ENCODE measurements around the gene NUP214. TPM values are rescaled to one million over a fixed set of nuclear protein-coding genes. Genes with fewer than 3 reads are reported as not detected.
"Not testable (repeated sequence)": the region's sequence is repeated elsewhere in the genome, so short reads cannot be mapped to it uniquely, and the experiment has no call there.

Gene NUP214
- total RNA-seq, 6 experiments from 2014 or later = 34.2 to 43.7 (median 39.3) TPM

DNA sequence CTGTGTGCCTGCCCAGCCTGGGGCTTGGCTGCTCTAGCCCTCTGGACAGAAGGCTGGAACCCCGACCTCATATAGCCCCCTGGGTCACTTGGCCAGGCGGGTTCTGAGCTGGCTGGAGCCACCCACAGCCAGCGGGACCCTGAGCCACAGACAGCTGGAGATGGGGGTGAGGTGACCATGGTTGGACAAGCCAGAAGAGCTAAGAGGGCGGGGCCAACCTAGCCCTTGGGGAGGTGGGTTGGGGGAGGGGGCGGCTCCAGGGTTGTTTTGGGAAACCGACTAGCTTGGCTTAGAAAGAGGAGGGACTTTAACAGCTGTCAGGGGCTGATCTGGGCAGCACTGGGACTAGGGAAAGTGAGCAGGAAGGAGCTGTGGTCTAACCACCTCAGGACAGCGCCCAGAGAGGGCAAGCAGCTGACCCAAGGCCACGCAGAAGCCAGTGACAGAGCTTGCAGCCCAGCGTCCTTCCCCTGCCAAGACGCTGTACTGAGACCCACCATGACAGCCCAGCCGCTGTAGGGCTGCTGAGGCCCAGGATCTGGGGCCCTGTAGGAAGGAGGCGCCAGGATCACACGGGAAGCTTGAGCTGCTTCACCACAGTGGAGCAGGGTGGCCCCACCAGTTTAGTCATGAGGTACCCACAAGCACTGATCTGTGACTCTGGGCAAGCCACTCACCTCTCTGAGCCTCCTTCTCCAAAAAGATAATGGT lies 26.8 kb upstream of the NUP214 start:
- DNase-seq = no peak
- TF ChIP-seq, protein P1, sequence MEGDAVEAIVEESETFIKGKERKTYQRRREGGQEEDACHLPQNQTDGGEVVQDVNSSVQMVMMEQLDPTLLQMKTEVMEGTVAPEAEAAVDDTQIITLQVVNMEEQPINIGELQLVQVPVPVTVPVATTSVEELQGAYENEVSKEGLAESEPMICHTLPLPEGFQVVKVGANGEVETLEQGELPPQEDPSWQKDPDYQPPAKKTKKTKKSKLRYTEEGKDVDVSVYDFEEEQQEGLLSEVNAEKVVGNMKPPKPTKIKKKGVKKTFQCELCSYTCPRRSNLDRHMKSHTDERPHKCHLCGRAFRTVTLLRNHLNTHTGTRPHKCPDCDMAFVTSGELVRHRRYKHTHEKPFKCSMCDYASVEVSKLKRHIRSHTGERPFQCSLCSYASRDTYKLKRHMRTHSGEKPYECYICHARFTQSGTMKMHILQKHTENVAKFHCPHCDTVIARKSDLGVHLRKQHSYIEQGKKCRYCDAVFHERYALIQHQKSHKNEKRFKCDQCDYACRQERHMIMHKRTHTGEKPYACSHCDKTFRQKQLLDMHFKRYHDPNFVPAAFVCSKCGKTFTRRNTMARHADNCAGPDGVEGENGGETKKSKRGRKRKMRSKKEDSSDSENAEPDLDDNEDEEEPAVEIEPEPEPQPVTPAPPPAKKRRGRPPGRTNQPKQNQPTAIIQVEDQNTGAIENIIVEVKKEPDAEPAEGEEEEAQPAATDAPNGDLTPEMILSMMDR (IDR thresholded peaks at IDR 0.05) = no peak
- no peak overlapping the region for H3K4me3 Mint-ChIP-seq
- H3K4me1 Mint-ChIP-seq (ENCODE audit: low read depth) = peaks cover 16% of the 10 kb centered on the region
- H3K9me3 Mint-ChIP-seq = no peaks in the 10 kb centered on the region
- peaks cover 44% of the 10 kb centered on the region for H3K27me3 Mint-ChIP-seq (ENCODE audit: insufficient read depth)
- H3K36me3 Mint-ChIP-seq (ENCODE audit: low read depth) = no peaks in the 10 kb centered on the region
- no peak overlapping the region for H3K27ac Mint-ChIP-seq

DNA sequence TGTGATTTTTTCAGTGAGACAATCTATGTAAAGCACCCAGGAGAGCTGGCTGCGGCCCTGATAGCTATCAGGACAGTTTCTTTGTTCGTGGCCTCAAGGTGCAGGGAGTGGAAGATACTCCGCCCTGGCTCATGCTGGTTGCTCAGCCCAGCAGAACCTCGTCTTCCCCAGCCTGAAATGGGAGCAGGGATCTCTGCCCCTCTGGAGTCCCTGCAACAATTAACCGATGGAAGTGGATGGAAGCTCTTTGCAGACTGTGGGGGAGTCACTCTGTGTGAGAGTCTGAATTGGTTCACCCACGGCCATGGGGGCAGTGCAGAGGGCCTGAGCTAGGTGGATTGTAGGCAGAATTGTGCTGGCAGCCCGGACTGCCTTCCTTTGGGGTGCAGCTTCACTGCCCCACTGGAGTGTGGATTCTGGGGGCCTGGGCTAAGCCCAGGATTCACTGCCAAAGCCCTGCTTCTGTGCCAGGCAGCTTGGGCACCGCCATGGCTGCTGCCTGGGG lies 26.2 kb upstream of the NUP214 start:
- DNase-seq = no peak
- Mint-ChIP-seq H3K27ac (no peak overlapping the region), H3K9me3 (no peaks in the 10 kb centered on the region), H3K36me3 (ENCODE audit: low read depth) (no peaks in the 10 kb centered on the region), H3K4me3 (no peak overlapping the region), H3K27me3 (ENCODE audit: insufficient read depth) (peaks cover 44% of the 10 kb centered on the region), H3K4me1 (ENCODE audit: low read depth) (peaks cover 14% of the 10 kb centered on the region)
- TF ChIP-seq, protein P1 (IDR thresholded peaks at IDR 0.05) = no peak

DNA sequence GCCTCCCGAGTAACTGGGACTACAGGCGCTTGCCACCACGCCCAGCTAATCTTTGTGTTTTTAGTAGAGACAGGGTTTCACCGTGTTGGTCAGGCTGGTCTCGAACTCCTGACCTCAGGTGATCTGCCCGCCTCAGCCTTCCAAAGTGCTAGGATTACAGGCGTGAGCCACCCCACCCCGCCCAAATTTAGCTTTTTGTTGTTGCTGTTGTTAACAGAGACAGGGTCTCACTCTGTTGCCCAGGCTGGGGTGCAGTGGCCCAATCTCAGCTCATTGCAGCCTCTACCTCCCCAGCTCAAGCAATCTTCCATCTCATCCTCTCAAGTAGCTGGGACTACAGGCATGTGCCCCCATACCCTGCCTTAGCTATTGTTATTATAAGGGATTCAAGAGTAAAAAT lies 25.5 kb upstream of the NUP214 start:
- not testable (repeated sequence) for DNase-seq; H3K9me3 Mint-ChIP-seq; H3K27ac Mint-ChIP-seq; H3K4me3 Mint-ChIP-seq; H3K4me1 Mint-ChIP-seq (ENCODE audit: low read depth); H3K36me3 Mint-ChIP-seq (ENCODE audit: low read depth)
- H3K27me3 Mint-ChIP-seq (ENCODE audit: insufficient read depth) = peaks cover 37% of the 10 kb centered on the region

DNA sequence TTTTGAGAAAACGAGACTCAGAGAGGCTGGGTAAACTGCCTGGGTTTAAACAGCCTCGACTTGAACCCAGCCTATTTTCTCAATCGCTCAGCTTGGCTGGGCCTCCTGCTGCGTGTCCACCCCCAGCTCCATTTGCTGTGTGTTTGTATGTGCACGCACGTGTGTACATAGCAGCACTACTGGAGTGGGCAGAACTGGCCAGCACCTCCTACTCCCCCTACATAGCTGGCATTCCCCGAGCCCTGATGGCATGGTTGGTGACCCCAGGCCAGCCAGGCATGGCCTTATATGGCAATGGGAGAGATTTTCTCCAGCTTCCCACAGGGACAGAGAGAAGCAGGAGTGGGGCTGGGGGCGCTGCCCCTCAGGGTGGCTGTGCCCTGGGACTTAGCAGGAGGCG lies 24.9 kb upstream of the NUP214 start:
- Mint-ChIP-seq H3K4me1 (ENCODE audit: low read depth) (peaks cover 6% of the 10 kb centered on the region), H3K9me3 (no peaks in the 10 kb centered on the region), H3K4me3 (no peak overlapping the region), H3K27me3 (ENCODE audit: insufficient read depth) (peaks cover 35% of the 10 kb centered on the region), H3K36me3 (ENCODE audit: low read depth) (no peaks in the 10 kb centered on the region), H3K27ac (no peak overlapping the region)
- no peak for DNase-seq
- TF ChIP-seq, protein P1 (IDR thresholded peaks at IDR 0.05) = no peak

DNA sequence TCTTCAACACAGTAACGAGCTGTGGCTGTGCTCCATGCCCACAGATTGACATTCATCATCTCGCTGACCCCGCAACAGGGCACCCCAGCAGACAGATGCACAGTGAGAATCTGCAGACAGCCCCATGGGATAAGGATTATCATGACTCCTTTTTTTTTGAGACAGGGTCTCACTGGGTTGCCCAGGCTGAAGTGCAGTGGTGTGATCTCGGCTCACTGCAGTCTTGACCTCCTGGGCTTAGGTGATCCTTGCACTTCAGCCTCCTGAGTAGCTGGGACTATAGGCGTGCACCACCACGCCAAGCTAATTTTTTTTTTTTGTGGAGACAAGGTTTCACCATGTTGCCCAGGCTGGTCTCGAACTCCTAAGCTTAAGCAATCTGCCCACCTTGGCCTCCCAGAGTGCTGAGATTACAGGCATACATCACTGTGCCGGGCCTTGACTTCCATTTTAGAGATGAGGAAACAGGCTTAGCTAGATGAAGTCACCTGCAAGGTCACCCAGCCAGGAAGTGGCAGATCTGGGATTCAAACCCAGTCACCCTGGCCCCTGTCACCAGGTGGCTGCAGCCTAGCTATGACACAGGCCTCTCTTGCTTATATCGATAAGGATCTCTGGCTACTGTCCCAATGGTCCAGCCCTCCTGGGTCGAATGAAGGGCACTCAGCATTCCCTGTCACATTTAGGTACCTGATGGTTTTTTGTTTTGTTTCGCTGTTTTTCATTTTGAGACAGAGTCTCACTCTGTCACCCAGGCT lies 24.0 kb upstream of the NUP214 start:
- peaks cover 31% of the 10 kb centered on the region for H3K27me3 Mint-ChIP-seq (ENCODE audit: insufficient read depth)
- H3K4me1 Mint-ChIP-seq (ENCODE audit: low read depth) = peaks cover 6% of the 10 kb centered on the region
- no peaks in the 10 kb centered on the region for H3K9me3 Mint-ChIP-seq
- H3K4me3 Mint-ChIP-seq = no peak overlapping the region
- no peak overlapping the region for H3K27ac Mint-ChIP-seq
- no peak for DNase-seq
- TF ChIP-seq, protein P1 (IDR thresholded peaks at IDR 0.05) = no peak
- H3K36me3 Mint-ChIP-seq (ENCODE audit: low read depth) = no peaks in the 10 kb centered on the region

DNA sequence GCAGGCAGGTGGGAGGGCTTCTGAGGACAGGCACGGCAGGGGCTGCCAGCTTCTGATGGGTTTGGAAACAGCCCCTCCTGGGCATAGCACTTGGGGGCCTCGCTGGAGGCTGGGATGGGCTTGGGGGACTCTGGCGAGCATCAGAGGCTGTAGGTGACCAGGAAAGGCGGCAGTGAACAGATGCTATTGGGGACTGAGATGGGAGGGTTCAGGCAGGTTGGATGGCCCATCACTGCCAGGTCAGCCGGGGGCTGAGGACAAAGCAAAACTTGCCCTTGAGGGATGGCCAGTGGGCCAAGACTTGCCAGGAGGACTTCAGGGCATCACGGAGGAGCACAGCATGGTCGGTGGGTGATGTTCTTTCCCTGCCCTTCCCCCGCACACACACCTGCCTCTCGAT lies 22.4 kb upstream of the NUP214 start:
- TF ChIP-seq, protein P1 (IDR thresholded peaks at IDR 0.05) = no peak
- Mint-ChIP-seq H3K27ac (no peak overlapping the region), H3K27me3 (ENCODE audit: insufficient read depth) (peaks cover 30% of the 10 kb centered on the region), H3K9me3 (no peaks in the 10 kb centered on the region), H3K36me3 (ENCODE audit: low read depth) (no peaks in the 10 kb centered on the region), H3K4me3 (no peak overlapping the region), H3K4me1 (ENCODE audit: low read depth) (peaks cover 6% of the 10 kb centered on the region)
- no peak for DNase-seq

All from HFFc6 (cell line).